Memory B cell (primary cell): ENCODE results near the gene CHPF.

ENCODE experiments used
- ATAC-seq: fragments of 150-1000 bp; cut with Tn5 transposase; 2 replicates; pipeline ENCODE4 v1.10.0; 2021; ENCODE audit warnings: low read depth, mild to moderate bottlenecking, moderate library complexity
- DNase-seq, 2 donors: peaks; one replicate each; pipeline ENCODE4 v3.0.0; 2022; ENCODE audit warnings: low spot score in 2 of 2
- H3K27ac Mint-ChIP-seq: one replicate; pipeline ENCODE4 v1.8.0; 2022; ENCODE audit warnings: mild to moderate bottlenecking, moderate library complexity, mixed read lengths
- H3K27me3 Mint-ChIP-seq: one replicate; pipeline ENCODE4 v1.8.0; 2022; ENCODE audit warnings: mixed read lengths
- H3K36me3 Mint-ChIP-seq: one replicate; pipeline ENCODE4 v1.8.0; 2022; ENCODE audit warnings: mild to moderate bottlenecking, mixed read lengths
- H3K4me1 Mint-ChIP-seq: one replicate; pipeline ENCODE4 v1.8.0; 2022; ENCODE audit warnings: mixed read lengths
- H3K4me3 Mint-ChIP-seq: one replicate; pipeline ENCODE4 v1.8.0; 2022; ENCODE audit warnings: mild to moderate bottlenecking, moderate library complexity, mixed read lengths
- H3K9me3 Mint-ChIP-seq: one replicate; pipeline ENCODE4 v1.8.0; 2022; ENCODE audit warnings: mixed read lengths

Gene CHPF

DNA sequence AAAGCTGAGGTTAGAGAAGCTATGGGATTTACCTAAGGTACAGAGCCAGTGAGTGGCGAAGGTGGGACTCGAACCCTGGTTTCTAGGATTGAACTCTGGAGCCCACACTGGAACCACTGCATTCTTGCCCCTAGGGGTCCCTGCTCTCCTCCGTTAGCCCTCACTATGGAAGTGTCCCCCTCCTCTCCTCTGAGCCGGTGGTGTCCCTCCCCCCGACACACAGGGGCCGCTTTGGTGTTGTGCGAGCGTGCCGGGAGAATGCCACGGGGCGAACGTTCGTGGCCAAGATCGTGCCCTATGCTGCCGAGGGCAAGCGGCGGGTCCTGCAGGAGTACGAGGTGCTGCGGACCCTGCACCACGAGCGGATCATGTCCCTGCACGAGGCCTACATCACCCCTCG is 53.4 kb downstream of the CHPF start:
- no peak overlapping the region for H3K4me3 Mint-ChIP-seq
- H3K36me3 Mint-ChIP-seq: no peaks in the 10 kb centered on the region
- peaks cover 29% of the 10 kb centered on the region for H3K27me3 Mint-ChIP-seq

DNA sequence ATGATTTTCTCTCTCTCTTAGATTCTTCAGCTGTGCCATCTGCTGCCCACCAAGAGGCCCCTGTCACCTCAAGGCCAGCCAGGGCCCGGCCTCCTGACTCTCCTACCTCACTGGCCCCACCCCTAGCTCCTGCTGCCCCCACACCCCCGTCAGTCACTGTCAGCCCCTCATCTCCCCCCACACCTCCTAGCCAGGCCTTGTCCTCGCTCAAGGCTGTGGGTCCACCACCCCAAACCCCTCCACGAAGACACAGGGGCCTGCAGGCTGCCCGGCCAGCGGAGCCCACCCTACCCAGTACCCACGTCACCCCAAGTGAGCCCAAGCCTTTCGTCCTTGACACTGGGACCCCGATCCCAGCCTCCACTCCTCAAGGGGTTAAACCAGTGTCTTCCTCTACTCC is 54.3 kb downstream of the CHPF start:
- ATAC-seq: no peak
- Mint-ChIP-seq H3K27ac (no peak overlapping the region), H3K9me3 (no peaks in the 10 kb centered on the region), H3K36me3 (no peaks in the 10 kb centered on the region), H3K4me3 (no peak overlapping the region), H3K4me1 (no peaks in the 10 kb centered on the region), H3K27me3 (peaks cover 28% of the 10 kb centered on the region)
- DNase-seq: no peak

More for the DNA sequence above, 53.4 kb downstream of the CHPF start:
- ATAC-seq (no peak), DNase-seq (no peak)
- Mint-ChIP-seq H3K4me1 (no peaks in the 10 kb centered on the region), H3K27ac (no peak overlapping the region), H3K9me3 (no peaks in the 10 kb centered on the region)
